ENCODE measurements around the gene AZIN2. TPM values are rescaled to one million over a fixed set of nuclear protein-coding genes. Genes with fewer than 3 reads are reported as not detected.
A peak's percentile ranks its signal among the peaks of the same experiment; 100 is the strongest.

Gene AZIN2
- total RNA-seq, 1 experiment from 2014 or later: 2.4 TPM

- peak; percentile 90 for DNase-seq (ENCODE audit: low read depth, low spot score)
- Histone ChIP-seq H3K9me3 (ENCODE audit: control insufficient read depth, insufficient read depth, low read depth, low read length) (no peaks in the 10 kb centered on the region), H3K27ac (ENCODE audit: low read length) (peak overlapping the region; percentile 99), H3K36me3 (ENCODE audit: control insufficient read depth, insufficient read depth, low read length) (peaks cover 2% of the 10 kb centered on the region; the same call in 1 of the 2 replicates), H3K27me3 (ENCODE audit: control insufficient read depth, insufficient read depth, low read length) (no peaks in the 10 kb centered on the region), H3K4me1 (ENCODE audit: control insufficient read depth, insufficient read depth, low read length) (peaks cover 11% of the 10 kb centered on the region; the same call in 1 of the 2 replicates), H3K4me3 (ENCODE audit: low read depth in 2 of 2, low read length in 2 of 2) (peak overlapping the region; percentile 87 to 96)
- peak; percentile 97 for ATAC-seq
- ChIA-PET POLR2A (no interaction called here), CTCF (interaction anchor here (0.8 to 1.7 kb wide), 7 partner anchors 10 to 171 kb away, joined by 3 to 8 read pairs (median 3); partner anchors contain the start of gene TRIM62)
- no TSS peak for BruUV-seq (replicated peaks)
- in situ Hi-C loops (cut with HindIII; ENCODE audit: low pct_unique_long_range_greater_than_20kb, low sequenced_read_pairs): no loop called here
- TF ChIP-seq, protein P1, sequence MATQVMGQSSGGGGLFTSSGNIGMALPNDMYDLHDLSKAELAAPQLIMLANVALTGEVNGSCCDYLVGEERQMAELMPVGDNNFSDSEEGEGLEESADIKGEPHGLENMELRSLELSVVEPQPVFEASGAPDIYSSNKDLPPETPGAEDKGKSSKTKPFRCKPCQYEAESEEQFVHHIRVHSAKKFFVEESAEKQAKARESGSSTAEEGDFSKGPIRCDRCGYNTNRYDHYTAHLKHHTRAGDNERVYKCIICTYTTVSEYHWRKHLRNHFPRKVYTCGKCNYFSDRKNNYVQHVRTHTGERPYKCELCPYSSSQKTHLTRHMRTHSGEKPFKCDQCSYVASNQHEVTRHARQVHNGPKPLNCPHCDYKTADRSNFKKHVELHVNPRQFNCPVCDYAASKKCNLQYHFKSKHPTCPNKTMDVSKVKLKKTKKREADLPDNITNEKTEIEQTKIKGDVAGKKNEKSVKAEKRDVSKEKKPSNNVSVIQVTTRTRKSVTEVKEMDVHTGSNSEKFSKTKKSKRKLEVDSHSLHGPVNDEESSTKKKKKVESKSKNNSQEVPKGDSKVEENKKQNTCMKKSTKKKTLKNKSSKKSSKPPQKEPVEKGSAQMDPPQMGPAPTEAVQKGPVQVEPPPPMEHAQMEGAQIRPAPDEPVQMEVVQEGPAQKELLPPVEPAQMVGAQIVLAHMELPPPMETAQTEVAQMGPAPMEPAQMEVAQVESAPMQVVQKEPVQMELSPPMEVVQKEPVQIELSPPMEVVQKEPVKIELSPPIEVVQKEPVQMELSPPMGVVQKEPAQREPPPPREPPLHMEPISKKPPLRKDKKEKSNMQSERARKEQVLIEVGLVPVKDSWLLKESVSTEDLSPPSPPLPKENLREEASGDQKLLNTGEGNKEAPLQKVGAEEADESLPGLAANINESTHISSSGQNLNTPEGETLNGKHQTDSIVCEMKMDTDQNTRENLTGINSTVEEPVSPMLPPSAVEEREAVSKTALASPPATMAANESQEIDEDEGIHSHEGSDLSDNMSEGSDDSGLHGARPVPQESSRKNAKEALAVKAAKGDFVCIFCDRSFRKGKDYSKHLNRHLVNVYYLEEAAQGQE (IDR thresholded peaks at IDR 0.05; ENCODE audit: insufficient read depth in 1 of 2, low read depth in 2 of 2, low read length in 1 of 2): no peak
- no peak for TF ChIP-seq SIN3A (IDR thresholded peaks at IDR 0.05; ENCODE audit: borderline replicate concordance, insufficient read depth, low read depth, low read length)
- peak; percentile 95 for TF ChIP-seq POLR2AphosphoS5 (IDR thresholded peaks at IDR 0.05; ENCODE audit: low read depth, low read length)
- TF ChIP-seq, protein P2, sequence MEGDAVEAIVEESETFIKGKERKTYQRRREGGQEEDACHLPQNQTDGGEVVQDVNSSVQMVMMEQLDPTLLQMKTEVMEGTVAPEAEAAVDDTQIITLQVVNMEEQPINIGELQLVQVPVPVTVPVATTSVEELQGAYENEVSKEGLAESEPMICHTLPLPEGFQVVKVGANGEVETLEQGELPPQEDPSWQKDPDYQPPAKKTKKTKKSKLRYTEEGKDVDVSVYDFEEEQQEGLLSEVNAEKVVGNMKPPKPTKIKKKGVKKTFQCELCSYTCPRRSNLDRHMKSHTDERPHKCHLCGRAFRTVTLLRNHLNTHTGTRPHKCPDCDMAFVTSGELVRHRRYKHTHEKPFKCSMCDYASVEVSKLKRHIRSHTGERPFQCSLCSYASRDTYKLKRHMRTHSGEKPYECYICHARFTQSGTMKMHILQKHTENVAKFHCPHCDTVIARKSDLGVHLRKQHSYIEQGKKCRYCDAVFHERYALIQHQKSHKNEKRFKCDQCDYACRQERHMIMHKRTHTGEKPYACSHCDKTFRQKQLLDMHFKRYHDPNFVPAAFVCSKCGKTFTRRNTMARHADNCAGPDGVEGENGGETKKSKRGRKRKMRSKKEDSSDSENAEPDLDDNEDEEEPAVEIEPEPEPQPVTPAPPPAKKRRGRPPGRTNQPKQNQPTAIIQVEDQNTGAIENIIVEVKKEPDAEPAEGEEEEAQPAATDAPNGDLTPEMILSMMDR (IDR thresholded peaks at IDR 0.05): peak; percentile 96
- TF ChIP-seq TCF7L2 (IDR thresholded peaks at IDR 0.05; ENCODE audit: low read depth, low read length): no peak
- intact Hi-C loops (cut with micrococcal nuclease; ENCODE audit: unreplicated experiment): no loop called here
These were observed 46.3 kb downstream of the AZIN2 start for GRCh38 chr1:33127001-33127823.

DNA sequence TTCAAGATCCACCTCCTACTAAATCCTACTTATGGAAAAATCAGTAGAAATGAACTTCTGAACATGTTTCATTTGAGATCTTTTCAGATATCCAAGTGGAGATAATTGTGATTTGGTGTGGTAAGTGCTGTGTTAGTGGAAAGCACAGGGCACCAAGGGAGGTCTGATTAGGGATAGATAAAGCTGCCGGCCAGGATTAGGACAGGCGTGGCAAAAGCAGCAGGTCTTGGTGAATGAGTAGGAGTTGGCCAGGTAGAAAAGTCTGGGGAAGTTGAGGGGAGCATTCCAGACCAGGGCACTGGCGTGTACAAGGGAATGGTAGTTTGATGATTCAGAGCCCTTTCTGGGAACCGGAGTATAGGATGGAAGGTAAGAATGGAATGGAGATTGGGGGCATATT lies 47.8 kb downstream of the AZIN2 start:
- no TSS peak for BruUV-seq (replicated peaks)
- intact Hi-C loops (cut with micrococcal nuclease; ENCODE audit: unreplicated experiment) (no loop called here), in situ Hi-C loops (cut with HindIII; ENCODE audit: low pct_unique_long_range_greater_than_20kb, low sequenced_read_pairs) (no loop called here)
- Histone ChIP-seq H3K27me3 (ENCODE audit: control insufficient read depth, insufficient read depth, low read length) (no peaks in the 10 kb centered on the region), H3K27ac (ENCODE audit: low read length) (0 out of 2 replicates have a peak overlapping the region, but pooled peaks have one; percentile 23), H3K4me1 (ENCODE audit: control insufficient read depth, insufficient read depth, low read length) (peaks cover 11% of the 10 kb centered on the region; the same call in 1 of the 2 replicates), H3K36me3 (ENCODE audit: control insufficient read depth, insufficient read depth, low read length) (peaks cover 2% of the 10 kb centered on the region; the same call in 1 of the 2 replicates), H3K9me3 (ENCODE audit: control insufficient read depth, insufficient read depth, low read depth, low read length) (no peaks in the 10 kb centered on the region), H3K4me3 (ENCODE audit: low read depth in 2 of 2, low read length in 2 of 2) (no peak overlapping the region)
- ChIA-PET CTCF (no interaction called here), POLR2A (no interaction called here)
- ATAC-seq (no peak), DNase-seq (ENCODE audit: low read depth, low spot score) (no peak)
- TF ChIP-seq, protein P2 (IDR thresholded peaks at IDR 0.05): no peak
- TF ChIP-seq TCF7L2 (IDR thresholded peaks at IDR 0.05; ENCODE audit: low read depth, low read length) (no peak), POLR2AphosphoS5 (IDR thresholded peaks at IDR 0.05; ENCODE audit: low read depth, low read length) (no peak), SIN3A (IDR thresholded peaks at IDR 0.05; ENCODE audit: borderline replicate concordance, insufficient read depth, low read depth, low read length) (no peak)
- TF ChIP-seq, protein P1 (IDR thresholded peaks at IDR 0.05; ENCODE audit: insufficient read depth in 1 of 2, low read depth in 2 of 2, low read length in 1 of 2): no peak

All from Panc1 (cell line).